Stimulated activated CD8-positive, alpha-beta memory T cell treated with anti-CD3 and anti-CD28 coated beads, Interleukin-7, amount 100 ng/mL, for 1 hour (primary cell): Measurements from ENCODE around the gene NECTIN1.

Experiments used
- DNase-seq, 2 donors: peaks; one replicate each; pipeline ENCODE4 v3.0.0-alpha.2; 2020; ENCODE audit warnings: low read depth in 2 of 2

The NECTIN1 gene

DNA sequence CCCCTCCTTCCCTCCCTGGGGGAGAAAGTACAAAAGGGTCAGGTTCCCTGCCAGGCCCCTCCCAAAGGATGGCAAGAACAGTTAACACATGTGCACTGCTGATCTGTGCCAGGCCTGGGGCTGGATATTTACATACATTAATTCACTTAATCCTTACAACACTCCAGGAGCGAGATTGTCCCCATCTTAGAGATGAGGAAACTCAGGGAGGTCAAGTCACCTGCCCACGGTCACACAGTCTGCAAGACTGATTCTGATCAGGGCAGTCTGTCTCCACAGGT is 36.5 kb downstream of the NECTIN1 start:
- DNase-seq, result no peak

DNA sequence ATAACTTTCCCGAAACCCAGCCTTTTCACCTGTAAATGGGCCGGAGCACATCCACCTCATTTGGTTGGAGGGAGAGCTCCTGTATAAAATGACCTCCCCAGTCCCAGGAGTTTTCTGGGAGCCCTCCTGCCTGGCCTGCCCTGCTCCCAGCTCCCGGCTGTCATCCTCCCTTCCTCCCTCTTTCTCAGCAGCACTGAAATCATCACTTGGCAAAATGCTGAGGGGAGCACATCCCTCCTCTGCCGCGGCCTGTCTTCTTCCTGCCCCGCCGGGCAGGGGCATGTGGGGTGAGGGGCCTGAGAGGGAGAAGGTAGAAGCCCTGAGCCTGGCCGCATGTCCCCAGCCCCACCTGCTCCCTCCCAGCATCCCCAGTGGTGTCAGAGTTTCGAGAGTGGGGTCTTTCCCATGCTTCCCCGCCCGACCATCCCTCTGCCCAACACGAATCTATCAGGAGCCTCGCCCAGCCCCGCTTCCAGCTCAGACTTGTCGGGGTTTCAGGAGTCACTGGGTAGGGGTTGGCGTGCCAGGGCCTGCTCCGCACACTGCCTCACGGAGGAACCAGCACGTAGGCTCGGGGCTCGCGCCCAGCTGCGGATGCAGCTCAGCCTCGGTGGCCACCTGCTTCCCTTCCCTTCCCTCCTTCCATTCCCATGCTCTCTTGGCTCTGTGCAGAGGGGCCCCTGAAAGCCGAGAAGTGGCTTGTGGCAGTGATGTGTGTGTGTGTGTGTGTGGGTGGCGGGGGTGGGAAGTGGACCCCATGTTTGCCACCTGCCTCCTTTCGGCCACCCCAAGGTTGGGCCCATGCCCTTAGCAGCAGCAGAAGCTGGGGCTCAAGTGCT is 37.1 kb downstream of the NECTIN1 start:
- no peak for DNase-seq

DNA sequence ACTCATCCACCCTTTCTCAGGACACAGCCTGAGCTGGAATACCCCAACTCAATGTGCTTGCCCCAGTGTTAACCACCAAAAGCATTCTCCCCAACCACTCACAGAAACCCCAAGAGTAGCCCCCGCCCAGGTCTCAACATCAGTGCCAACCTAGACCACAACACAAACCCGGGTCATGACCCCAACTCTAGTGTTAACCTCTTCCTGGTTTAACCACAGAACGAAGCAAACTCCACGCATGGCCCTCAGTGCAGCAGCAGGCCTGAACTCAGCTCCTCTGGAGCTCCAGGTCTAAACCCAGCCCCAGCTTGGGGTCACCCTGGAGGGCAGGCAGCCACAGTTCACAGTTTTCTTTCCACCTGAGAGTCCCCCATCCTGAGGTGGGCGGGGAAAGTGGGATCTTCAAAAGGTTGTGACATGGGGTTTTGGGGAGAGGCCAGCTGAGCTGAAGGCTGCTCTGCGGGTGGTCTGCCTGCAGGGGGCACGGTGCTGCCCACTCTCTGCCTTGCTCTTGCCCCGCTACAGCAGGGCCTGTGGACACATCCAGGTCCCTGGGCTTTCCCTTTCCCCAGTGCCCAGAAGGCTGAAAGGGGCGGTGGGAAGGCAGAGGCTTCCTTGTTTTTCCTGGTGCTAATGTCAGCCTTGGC is 37.9 kb downstream of the NECTIN1 start:
- no peak for DNase-seq

DNA sequence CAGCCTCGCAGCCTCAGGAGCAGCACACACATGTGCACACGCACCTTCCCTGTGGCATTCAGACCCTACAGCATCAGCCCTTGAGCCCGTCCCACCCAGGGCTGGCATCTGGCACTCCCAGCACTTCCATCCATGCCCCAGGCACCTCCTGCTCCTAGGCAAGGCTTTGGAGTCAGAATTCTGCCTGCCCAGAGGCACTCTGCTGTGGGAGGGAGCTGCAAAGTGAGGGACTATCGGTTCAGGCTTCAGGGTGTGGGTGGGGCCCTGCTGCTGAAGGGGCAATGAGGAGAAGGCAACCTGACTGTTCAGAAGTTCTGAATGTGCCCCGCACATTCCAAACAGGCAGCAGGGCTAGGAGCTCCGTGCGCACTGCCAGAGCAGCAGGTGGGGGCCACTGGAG is 39.7 kb downstream of the NECTIN1 start:
- DNase-seq, result no peak

DNA sequence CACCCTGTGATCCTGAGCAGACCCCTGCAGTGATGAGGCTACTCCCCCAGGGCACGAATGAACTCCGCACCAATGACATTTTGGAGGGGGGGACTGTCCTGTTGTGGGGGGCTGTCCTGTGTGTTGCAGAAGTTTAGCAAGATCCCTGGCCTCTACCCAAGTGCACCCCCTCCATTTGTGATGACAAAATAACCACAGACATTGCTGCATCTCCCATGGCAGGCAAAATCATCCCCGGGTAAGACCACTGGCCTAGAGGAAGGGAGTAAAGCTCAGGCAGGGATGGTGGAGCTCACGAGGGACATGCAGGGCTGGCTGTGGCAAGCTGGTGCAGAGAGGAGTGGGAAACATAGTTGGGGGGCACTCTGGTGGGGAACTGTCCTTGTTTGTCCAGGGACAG is 40.6 kb downstream of the NECTIN1 start:
- DNase-seq, result no peak

DNA sequence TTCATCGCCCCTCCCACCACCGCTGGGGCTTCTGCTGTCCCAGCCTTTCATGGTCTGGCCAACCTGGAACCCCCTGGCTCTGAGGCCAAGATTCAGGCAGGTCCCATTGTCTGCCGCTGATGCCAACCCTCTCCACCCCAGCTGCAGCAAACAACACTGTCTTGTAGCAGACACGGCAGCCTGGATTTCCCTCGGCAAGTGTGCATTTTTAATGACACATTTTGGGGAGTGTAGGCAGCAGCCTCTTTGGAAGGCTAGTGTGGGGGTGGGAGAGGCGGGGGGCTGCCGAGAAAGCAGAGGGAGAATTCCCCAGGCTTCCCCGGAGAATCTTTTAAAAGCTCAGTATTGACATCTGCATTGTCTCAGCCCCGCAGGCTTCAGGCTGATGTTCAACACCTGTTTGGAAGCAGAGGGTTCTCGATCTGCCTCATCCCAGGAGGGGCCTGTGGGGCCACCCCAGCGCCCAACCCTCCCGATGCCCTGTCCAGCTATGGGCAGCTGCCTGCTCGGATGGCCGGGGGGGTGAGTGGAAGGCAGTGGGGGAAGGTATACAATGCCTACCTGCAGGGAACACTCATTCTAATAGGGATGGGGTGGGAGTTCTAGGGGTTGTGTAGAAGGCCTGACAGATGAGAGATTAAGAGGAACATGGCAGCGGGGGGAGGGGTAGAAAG is 41.5 kb downstream of the NECTIN1 start:
- no peak for DNase-seq

DNA sequence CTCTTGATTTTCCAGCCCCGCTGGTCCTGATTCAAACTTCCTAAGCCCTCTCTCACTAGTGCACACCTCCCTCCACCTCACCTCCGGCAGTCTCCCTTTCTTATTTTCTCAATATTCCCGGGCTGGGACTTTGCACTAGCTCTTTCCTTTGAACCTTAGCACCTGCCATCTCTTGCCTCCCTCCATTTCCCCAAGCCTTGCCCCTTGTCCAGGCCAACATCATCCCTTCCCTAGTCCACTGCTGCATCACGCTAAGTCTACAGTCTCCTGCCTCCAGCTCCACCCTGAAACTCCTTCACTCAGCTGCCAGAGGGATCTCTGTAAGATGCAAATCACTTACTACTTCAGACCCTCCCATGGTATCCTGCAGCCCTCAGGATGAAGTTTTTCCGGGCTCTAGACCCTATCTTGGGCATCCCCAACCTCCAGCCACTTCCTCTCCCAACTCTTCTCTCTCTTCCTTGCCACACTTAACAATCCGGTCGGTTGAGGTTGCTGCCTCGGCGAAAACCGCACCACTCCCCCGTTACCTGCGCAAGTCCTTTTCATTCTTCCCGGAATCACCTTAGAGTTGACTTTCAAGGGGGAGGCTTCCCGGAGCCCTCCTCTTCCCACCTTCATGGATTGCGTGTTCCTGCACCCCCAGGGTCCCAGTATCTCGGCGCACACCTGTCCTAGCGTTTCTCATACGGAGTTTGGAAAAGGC is 42.7 kb downstream of the NECTIN1 start:
- no peak for DNase-seq

DNA sequence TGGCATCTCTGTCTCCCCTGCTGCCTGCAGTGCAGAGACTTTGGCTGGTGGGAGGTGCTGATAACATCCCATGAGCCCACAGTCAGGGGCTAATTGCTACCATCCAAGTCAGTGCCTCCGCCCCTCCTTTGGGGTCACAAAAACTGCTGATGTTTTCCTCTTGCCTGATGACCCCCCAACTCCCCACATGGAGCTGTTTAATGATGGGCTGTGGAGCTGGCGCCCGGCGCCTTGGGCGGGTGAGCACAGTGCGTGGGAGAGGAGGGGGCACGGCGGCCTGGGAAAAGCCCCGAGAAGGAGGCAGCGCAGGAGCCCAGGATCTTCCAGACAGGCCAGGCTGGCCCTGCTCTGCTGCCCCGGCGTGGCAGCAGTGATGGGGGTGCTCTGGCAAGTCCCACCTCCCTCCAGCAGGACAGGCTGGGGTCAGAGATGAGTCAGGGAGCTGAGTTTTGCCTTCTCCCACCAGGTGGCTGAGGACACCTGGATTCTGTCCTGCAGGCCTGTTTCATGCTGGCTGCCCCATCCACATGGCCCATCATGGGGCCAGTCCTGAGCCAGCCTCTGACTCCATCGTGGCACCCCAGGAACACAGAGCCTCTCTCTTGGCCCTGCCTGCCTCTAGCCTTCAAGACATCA is 43.8 kb downstream of the NECTIN1 start:
- no peak for DNase-seq

DNA sequence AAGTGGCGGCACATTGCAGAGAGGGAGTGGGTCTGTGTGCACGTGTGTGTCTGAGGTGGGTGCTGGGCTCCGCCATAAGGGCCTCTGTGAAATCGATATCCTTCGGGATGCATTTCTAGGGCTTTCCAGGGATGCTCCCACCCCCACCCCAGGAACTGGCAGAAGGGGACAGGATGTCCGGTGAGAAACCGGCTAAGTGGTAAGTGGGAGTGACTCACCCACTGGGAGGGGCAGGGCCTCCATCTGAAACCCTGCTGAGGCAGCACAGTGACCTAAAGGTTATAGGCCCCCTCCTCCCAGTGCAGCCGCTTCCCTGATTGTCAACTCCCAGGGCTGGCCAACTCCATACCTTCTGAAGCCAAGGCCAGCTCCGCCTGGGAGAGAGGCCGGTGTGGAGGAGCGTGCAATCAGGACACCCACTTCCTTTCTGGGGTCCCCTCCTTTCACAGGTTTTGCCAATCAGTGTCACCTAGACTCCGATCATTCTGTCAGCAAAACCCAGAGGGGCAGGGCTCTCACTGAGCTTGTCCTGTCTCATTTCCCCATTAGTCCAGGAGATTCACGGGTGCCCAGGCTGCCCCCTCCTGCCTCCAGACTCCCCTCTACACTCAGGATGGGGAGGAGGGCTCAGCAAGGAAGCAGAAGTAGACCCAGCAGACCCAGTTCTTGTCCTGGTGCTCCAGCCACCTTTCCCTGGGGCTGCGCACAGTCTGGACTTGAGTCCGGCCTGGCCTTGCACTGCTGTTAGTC is 44.5 kb downstream of the NECTIN1 start:
- DNase-seq, result no peak

DNA sequence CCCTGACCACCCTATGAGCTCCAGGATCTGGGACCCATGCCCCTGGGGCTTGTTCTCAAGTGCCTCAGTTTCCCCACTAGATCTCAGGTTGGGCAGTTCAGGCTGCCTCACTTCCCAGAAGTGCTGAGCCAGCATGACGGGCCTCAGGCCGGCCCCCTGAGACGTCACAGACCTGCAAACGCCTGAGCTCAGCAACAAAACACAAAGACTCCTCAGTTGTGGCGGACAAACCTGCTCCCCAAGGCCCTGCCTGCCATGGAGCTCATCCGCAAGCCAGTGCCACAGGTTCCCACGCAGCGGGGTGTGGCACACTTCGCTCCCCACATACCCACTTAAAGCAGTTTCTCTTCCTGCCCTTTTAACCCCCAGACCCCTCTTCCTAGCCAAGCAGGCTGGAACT is 45.2 kb downstream of the NECTIN1 start:
- DNase-seq, result no peak

DNA sequence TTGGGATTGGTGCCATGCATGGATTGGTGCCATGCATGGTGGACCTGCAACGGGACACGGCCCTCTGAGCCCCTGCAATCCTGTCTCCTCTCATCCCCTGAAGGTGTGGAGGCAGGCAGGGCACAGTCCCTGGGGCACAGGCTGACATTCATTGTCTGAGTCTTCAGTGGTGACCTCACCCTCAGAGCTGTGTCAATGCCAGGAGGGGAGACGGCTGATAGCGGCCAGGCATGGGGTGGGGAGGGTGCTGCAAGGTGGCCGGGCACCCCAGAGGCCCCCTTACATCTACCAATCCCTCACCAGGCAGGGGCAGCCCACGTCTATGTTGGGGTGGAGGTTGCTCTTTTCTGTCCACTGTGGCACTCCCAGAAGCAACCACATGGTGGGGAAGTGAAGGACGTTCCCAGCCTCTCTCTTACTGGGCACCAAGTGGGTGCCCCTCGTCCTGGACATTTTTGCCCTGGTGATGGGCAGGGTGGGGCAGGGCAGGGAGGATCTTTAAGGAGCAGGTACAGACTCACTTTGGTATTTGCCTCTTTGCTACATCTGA is 47.6 kb downstream of the NECTIN1 start:
- no peak for DNase-seq

DNA sequence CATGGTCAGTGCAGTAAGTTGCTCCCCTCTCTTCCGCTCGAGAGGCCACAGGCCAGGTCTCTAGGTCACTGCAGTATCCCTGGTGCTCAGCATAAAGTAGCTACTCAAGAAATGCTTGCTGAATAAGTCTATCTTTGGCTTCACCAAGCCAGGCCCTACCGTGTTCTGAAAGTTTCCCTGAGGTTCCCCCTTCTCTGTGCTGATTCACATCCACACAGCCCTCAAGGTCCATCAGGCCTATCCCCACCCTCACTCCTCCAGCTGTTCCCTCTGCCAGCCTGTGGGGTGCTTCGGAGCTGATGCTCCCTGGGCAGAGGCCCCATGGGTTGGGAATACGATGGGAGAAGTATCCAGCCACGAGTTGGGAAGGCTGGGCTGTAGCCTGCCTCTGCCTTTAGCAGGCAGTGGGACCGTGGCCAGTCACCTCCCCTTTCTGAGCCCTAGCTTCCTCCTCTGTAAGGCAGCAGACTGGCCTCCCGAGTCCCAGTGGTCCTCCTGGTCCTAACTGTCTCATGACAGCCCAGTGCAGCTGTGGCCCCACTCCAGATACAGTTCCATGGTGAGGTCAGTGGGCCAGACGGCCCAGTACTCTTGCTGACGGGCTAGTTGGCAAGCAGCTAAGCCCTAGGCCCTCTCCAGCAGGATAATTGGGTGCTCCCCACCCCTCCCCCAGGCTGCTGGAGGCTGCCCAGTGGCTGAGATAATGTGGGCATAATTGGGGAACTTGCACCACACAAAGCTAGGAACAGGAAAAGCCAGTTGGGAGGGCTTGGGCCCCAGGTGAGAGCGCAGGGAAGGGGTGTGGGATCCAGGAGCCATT is 48.2 kb downstream of the NECTIN1 start:
- DNase-seq, result no peak

DNA sequence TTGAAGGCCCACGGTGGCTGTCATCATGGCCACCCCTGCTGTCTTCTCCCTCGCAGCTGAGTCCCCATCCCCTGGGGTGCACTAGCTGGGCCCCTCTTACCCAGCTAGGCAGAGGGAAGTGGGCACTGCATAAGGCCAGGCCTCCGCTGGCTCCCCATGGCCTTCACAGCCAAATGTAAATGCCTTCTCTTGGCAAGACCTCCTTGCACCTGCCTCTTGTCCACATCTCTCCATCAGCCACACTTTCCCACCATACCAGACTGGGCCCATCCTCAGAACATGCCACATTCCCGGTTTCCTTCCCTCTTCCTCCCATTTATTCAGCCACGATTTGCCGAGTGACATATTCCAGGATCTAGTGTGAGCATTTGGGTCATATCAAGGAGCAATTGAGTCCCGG is 49.7 kb downstream of the NECTIN1 start:
- DNase-seq, result no peak

DNA sequence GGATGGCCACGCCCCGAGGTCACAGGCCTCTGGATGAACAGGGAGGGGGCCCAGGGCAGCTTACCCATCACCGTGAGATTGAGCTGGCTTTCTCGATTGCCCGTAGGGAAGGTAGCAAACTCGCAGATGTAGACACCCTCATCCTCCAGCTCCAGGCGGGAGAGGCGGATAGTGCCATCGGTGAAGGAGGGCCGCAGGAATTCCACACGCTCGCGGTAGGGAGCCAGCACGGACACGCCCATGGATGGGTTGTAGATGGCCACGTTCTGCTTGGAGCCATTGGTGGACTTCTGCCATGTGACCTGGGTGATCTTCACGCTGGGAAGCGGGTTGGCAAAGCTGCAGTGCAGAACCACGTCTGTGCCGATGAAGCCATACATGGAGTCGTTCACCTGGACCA is 50.6 kb downstream of the NECTIN1 start:
- no peak for DNase-seq

DNA sequence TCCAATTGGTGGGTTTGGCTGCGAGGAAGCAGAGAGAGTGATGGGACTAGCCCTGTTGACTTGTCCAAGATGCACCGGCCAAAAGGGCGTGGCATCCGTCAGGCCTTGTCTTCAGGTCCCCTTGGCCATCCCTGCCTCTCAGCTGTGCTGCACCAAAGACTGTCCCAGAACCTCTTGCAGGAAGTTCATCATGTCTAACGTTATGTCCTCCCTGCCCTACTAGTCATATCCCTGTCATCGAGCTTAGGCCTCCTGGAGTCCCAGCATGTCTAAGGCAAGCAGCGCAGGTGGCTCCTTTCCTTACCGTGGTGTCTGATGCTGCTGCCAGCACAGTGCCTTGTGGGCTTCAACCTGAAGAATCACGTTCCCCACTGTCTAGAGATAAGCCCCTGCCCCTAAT is 51.2 kb downstream of the NECTIN1 start:
- DNase-seq, result no peak

DNA sequence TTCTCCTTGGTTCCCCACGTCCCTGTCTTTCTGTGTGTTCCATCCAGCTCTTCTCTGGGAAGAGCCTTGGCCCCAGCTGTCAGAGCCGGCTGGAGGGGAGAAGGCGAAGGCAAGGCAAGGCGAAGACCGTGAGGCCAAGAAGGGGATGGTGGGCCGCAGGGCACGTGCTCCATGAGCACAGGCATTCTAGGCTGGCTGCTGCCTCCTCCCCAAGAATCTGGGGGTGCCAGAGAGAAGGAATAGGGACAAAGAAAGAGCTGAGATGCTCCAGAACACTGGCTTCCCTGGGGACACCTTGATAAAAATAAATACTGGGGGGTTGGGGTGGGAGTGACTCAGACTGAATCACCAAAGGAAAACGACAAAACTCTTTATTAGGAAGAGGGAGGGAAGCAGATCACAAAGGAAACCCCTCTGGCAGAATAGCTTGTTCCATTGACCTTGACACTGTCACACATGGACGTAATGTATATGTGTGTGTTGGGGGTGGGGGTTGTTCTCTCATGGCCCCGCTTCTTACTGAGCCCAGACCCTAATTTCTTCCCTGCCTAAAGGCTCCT is 52.5 kb downstream of the NECTIN1 start:
- DNase-seq, result no peak

DNA sequence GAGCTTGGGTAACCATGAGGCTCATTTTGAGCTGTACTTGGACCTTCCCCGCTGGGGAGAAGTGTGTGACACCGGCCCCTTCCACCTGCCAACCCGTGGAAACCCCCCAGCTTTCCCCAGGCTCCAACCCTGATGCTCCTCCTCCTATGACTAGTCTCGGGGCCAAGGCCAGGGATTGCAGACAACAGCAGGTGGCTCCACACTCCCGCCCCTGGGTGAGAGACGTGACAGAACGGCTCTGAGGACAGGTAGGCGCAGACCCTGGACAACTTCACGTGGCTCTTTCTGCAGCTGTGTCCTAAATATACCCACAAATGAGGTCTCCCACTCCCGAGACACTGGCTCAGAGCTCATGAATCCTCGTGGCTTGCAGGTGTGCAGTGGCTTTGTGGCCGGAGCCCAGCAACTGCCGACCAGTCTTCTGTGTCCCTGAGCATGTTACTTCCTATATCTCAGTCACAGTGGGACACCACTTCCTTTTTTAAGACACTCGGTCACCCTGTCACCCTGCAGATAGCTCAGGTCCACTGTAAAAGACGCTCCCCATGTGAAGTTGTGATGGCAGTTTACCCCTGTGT is 55.2 kb downstream of the NECTIN1 start:
- no peak for DNase-seq

DNA sequence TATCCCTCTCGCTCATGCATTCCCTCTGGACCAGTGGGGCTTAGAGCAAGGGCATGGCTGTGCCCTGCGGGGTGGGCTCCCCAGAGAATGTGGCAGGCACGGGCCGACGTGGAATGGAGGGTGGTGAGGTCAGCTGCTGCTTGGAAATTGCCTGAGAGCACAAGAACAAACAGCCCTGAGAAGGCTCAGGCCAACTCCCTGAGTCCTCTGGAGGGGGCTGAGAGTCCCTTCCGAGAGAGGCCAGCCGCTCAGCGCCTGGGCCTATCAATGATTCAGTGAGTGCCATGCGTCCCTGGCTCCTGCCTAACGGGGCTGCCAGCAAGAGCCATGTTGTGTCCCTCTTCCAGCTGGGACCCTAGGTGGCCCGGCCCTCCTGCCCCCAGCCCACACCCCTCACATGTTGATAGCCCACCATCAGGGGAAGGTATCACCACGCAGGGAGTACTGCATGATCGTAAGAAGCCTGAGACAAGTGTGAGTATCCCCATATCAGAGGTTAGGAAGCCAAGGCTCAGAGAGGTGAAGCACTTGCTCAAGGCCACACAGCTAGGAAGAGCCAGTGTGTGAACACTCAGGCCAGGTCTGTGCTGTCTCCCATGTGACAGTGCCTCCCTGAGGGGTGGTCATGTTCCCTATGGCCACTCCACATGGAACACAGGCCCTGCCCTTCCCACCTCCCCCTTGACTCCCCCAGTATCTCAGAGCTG is 55.8 kb downstream of the NECTIN1 start:
- DNase-seq, result no peak

DNA sequence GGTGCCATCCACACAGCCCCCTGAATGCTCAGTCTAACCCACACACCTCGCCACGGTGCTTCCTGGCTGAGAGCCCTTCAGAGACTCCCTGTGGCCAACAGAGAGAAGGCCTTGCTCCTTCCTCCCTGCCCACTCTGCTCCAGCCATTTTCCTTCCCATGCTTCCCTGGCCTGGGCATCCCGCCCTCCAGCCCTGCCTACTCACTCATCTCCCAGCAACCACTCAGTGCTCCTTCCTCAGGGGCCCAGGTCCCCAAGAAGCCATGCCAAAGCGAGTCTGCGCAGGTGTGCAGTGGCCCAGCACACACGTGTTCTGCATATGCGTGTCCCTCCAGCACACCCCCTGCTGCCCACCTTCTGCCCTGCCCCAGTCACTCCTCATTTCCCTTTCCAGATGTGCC is 56.4 kb downstream of the NECTIN1 start:
- DNase-seq, result no peak
